ENCODE results near the gene OXCT1.

GRCh38 chr5:41735213-41735612 is 135.0 kb downstream of the OXCT1 start:
- TF ChIP-seq TCF12 (IDR thresholded peaks at IDR 0.05; ENCODE audit: low read depth, low read length): no peak
- TF ChIP-seq CTCF (IDR thresholded peaks at IDR 0.05; ENCODE audit: control extremely low read depth in 1 of 3, insufficient read depth in 1 of 3, low read depth in 1 of 3, low read length in 3 of 3): no peak
- TF ChIP-seq SIX5 (IDR thresholded peaks at IDR 0.05; ENCODE audit: low read depth, low read length): no peak
- TF ChIP-seq CHD1 (IDR thresholded peaks at IDR 0.05; ENCODE audit: low read depth, low read length): no peak
- TF ChIP-seq SIN3A (conservative IDR thresholded peaks at IDR 0.05 in 1 of 2, IDR thresholded peaks at IDR 0.05 in 1 of 2; ENCODE audit: low read depth in 1 of 2, low read length in 2 of 2): no peak
- TF ChIP-seq POLR2A (IDR thresholded peaks at IDR 0.05; ENCODE audit: control extremely low read depth in 1 of 2, low read depth in 2 of 2, low read length in 2 of 2): no peak
- no peak for TF ChIP-seq POLR2AphosphoS5 (IDR thresholded peaks at IDR 0.05; ENCODE audit: low read depth, low read length)

All from H1 (cell line).